Smooth muscle cell of the brain vasculature (primary cell): Measurements from ENCODE around the gene NFIA.

Experiments
- DNase-seq: peaks from one replicate; pipeline ENCODE4 v3.0.0-alpha.2; 2012; ENCODE audit warnings: low read depth, low spot score

Gene NFIA

GRCh38 chr1:61083807-61084440 lies 1.6 kb downstream of the NFIA start:
- DNase-seq, result no peak

GRCh38 chr1:61084491-61085031 lies 2.2 kb downstream of the NFIA start:
- DNase-seq, result no peak

- no peak for DNase-seq
Observed at GRCh38 chr1:61085206-61085982, 3.0 kb downstream of the NFIA start.

- DNase-seq, result no peak
Observed at GRCh38 chr1:61085983-61086644, 3.8 kb downstream of the NFIA start.

GRCh38 chr1:61087571-61087970 lies 5.2 kb downstream of the NFIA start:
- DNase-seq, result no peak

GRCh38 chr1:61088163-61088974 lies 6.0 kb downstream of the NFIA start:
- no peak for DNase-seq

GRCh38 chr1:61089338-61089737 lies 7.0 kb downstream of the NFIA start:
- no peak for DNase-seq

- no peak for DNase-seq
Observed at GRCh38 chr1:61089741-61090140, 7.4 kb downstream of the NFIA start.

- DNase-seq, result no peak
Observed at GRCh38 chr1:61090546-61091202, 8.3 kb downstream of the NFIA start.

GRCh38 chr1:61091455-61091854 lies 9.1 kb downstream of the NFIA start:
- DNase-seq, result no peak

GRCh38 chr1:61092642-61093041 lies 10.3 kb downstream of the NFIA start:
- no peak for DNase-seq

- DNase-seq, result no peak
Observed at GRCh38 chr1:61093525-61094137, 11.3 kb downstream of the NFIA start.

GRCh38 chr1:61094677-61095469 lies 12.5 kb downstream of the NFIA start:
- DNase-seq, result no peak

GRCh38 chr1:61095470-61095812 lies 13.1 kb downstream of the NFIA start:
- DNase-seq, result no peak

- no peak for DNase-seq
Observed at GRCh38 chr1:61097317-61097716, 15.0 kb downstream of the NFIA start.

GRCh38 chr1:61097722-61098121 lies 15.4 kb downstream of the NFIA start:
- DNase-seq, result no peak

- DNase-seq, result no peak
Observed at GRCh38 chr1:61098333-61098732, 16.0 kb downstream of the NFIA start.

- DNase-seq, result no peak
Observed at GRCh38 chr1:61098906-61099437, 16.6 kb downstream of the NFIA start.

GRCh38 chr1:61100578-61100977 lies 18.2 kb downstream of the NFIA start:
- no peak for DNase-seq

GRCh38 chr1:61101536-61101935 lies 19.2 kb downstream of the NFIA start:
- DNase-seq, result no peak
